ENCODE results near the gene SP6. TPM values are rescaled to one million over a fixed set of nuclear protein-coding genes. Genes with fewer than 3 reads are reported as not detected.

Gene SP6
- total and polyA plus RNA-seq, 2 of the 4 experiments (the other 2 are of a cell fraction), result under 0.01 to 0.31 TPM

GRCh38 chr17:47841488-47842291, 9.3 kb downstream of the SP6 start (continued):
- TF ChIP-seq CTCF (conservative IDR thresholded peaks at IDR 0.05; ENCODE audit: low read depth, low read length) (no peak), SMC3 (IDR thresholded peaks at IDR 0.05; ENCODE audit: low read depth, low read length) (no peak), POLR2A (IDR thresholded peaks at IDR 0.05; ENCODE audit: low read depth, low read length) (no peak)
